ENCODE results near the gene CNOT3. TPM values are rescaled to one million over a fixed set of nuclear protein-coding genes. Genes with fewer than 3 reads are reported as not detected.

CNOT3 gene
- total and polyA plus RNA-seq, 2 donors (not counting 1 experiment from before 2014, with no cell fraction given): 28.1 to 82.1 TPM

DNA sequence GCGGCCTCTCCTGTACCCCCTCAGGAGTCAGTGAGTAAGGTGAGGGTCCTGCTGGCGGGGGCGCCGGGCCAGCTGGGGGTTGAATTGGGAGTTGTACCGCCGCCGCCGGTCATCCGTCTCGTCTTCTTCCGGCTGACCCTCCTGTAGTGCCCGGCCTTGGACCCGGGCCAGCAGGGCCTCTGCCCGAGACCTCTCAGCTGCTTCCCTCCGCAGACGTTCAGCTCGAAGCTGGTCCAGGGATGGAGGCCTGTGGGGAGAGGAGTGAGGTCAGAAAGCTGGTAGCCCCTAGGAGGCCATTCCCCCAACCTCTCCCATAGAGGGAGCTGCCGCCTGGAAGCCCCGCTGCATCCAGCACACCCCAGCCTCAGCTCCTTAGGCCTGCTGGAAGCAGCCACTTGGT is 18.1 kb downstream of the CNOT3 start:
- Histone ChIP-seq H3K4me3 (ENCODE audit: control extremely low read depth in 1 of 5, extremely low read depth in 1 of 5, insufficient read depth in 1 of 5, low read depth in 2 of 5, low read length in 4 of 5) (no peak overlapping the region), H3K9me3 (ENCODE audit: control extremely low read depth in 1 of 3, control insufficient read depth in 2 of 3, insufficient read depth in 1 of 3, low read length in 2 of 3) (no peaks in the 10 kb centered on the region), H3K4me1 (ENCODE audit: control insufficient read depth in 2 of 2, insufficient read depth in 2 of 2, low read length in 2 of 2) (peaks cover 16 to 20% of the 10 kb centered on the region in 2 donors), H3K27ac (ENCODE audit: low read length in 2 of 2) (no peak overlapping the region), H3K9ac (ENCODE audit: low read length) (no peak overlapping the region), H3K27me3 (replicated peaks in 1 of 4; ENCODE audit: control extremely low read depth in 1 of 4, control insufficient read depth in 3 of 4, insufficient read depth in 4 of 4, low read length in 3 of 4) (no peaks in the 10 kb centered on the region), H3K79me2 (ENCODE audit: control insufficient read depth, insufficient read depth, low read length) (peaks cover 25% of the 10 kb centered on the region), H4K20me1 (ENCODE audit: control insufficient read depth, insufficient read depth, low read length, poor library complexity, severe bottlenecking) (peaks cover 69% of the 10 kb centered on the region), H3K36me3 (replicated peaks in 1 of 2; ENCODE audit: control extremely low read depth in 1 of 2, control insufficient read depth in 1 of 2, extremely low read depth in 1 of 2, insufficient read depth in 2 of 2, low read length in 1 of 2) (peaks cover 2 to 62% of the 10 kb centered on the region in 2 experiments), H2AFZ (ENCODE audit: insufficient read depth, low read depth, low read length, poor library complexity, severe bottlenecking) (no peak overlapping the region), H3K4me2 (replicated peaks; ENCODE audit: low read depth, low read length, poor library complexity, severe bottlenecking) (no peak overlapping the region)
- DNase-seq (no peak), ATAC-seq (ENCODE audit: low read depth) (no peak)
- POLR2A ChIA-PET: interaction anchor here (0.6 kb wide), 1 partner anchor 26 kb away, joined by 6 read pairs; no protein-coding TSS in a partner anchor
- Mint-ChIP-seq H3K27ac (no peak overlapping the region), H3K4me1 (peaks cover 29% of the 10 kb centered on the region), H3K4me3 (no peak overlapping the region), H3K27me3 (no peaks in the 10 kb centered on the region), H3K9me3 (ENCODE audit: insufficient read depth) (no peaks in the 10 kb centered on the region)
- TF ChIP-seq EZH2 (IDR thresholded peaks at IDR 0.05; ENCODE audit: borderline replicate concordance, insufficient read depth, low read depth, low read length, poor library complexity, severe bottlenecking): no peak
- WGBS (ENCODE audit: insufficient coverage): 91% methylated on average over 15 of the region's 19 CpGs
- intact Hi-C loops (cut with micrococcal nuclease): no loop called here
- CTCF ChIA-PET: interaction anchor here (0.6 to 0.9 kb wide), 2 partner anchors 19 to 37 kb away, joined by 3 read pairs; partner anchors contain the start of gene CNOT3

- DNase-seq (no peak), ATAC-seq (ENCODE audit: low read depth) (no peak)
- intact Hi-C loops (cut with micrococcal nuclease): no loop called here
- Mint-ChIP-seq H3K27me3 (no peaks in the 10 kb centered on the region), H3K9me3 (ENCODE audit: insufficient read depth) (no peaks in the 10 kb centered on the region), H3K4me1 (peaks cover 33% of the 10 kb centered on the region), H3K27ac (peak overlapping the region; percentile 6), H3K4me3 (no peak overlapping the region)
- Histone ChIP-seq H3K27ac (ENCODE audit: low read length in 2 of 2) (no peak overlapping the region), H3K36me3 (replicated peaks in 1 of 2; ENCODE audit: control extremely low read depth in 1 of 2, control insufficient read depth in 1 of 2, extremely low read depth in 1 of 2, insufficient read depth in 2 of 2, low read length in 1 of 2) (peaks cover 2 to 59% of the 10 kb centered on the region in 2 experiments), H3K9me3 (ENCODE audit: control extremely low read depth in 1 of 3, control insufficient read depth in 2 of 3, insufficient read depth in 1 of 3, low read length in 2 of 3) (no peaks in the 10 kb centered on the region), H3K9ac (ENCODE audit: low read length) (no peak overlapping the region), H3K4me1 (ENCODE audit: control insufficient read depth in 2 of 2, insufficient read depth in 2 of 2, low read length in 2 of 2) (peaks cover 19 to 28% of the 10 kb centered on the region in 2 donors), H2AFZ (ENCODE audit: insufficient read depth, low read depth, low read length, poor library complexity, severe bottlenecking) (no peak overlapping the region), H4K20me1 (ENCODE audit: control insufficient read depth, insufficient read depth, low read length, poor library complexity, severe bottlenecking) (peaks cover 64% of the 10 kb centered on the region), H3K27me3 (replicated peaks in 1 of 4; ENCODE audit: control extremely low read depth in 1 of 4, control insufficient read depth in 3 of 4, insufficient read depth in 4 of 4, low read length in 3 of 4) (no peaks in the 10 kb centered on the region), H3K79me2 (ENCODE audit: control insufficient read depth, insufficient read depth, low read length) (peaks cover 27% of the 10 kb centered on the region), H3K4me2 (replicated peaks; ENCODE audit: low read depth, low read length, poor library complexity, severe bottlenecking) (no peak overlapping the region), H3K4me3 (ENCODE audit: control extremely low read depth in 1 of 5, extremely low read depth in 1 of 5, insufficient read depth in 1 of 5, low read depth in 2 of 5, low read length in 4 of 5) (no peak overlapping the region)
- ChIA-PET POLR2A (no interaction called here), CTCF (no interaction called here)
- WGBS (ENCODE audit: insufficient coverage): 94% methylated on average over 7 of the region's 11 CpGs
- no peak for TF ChIP-seq CTCF (IDR thresholded peaks at IDR 0.05)
- no peak for TF ChIP-seq EZH2 (IDR thresholded peaks at IDR 0.05; ENCODE audit: borderline replicate concordance, insufficient read depth, low read depth, low read length, poor library complexity, severe bottlenecking)
Measured at GRCh38 chr19:54156490-54156889, 18.9 kb downstream of the CNOT3 start.
